HT1080 (cell line): ENCODE measurements around the gene CMC2. TPM values are rescaled to one million over a fixed set of nuclear protein-coding genes. Genes with fewer than 3 reads are reported as not detected.

Experiments used
- DNase-seq: peaks from one replicate; pipeline ENCODE4 v3.0.0-alpha.2; 2015; ENCODE audit warnings: low read depth
- total RNA-seq: library from RNA; depleted of rRNA; stranded (reverse); fragments of >200 nt; shearing (Covaris generic); gene quantifications from 2 replicates; pipeline ENCODE4 v1.2.3, GENCODE V29; 2014

CMC2 gene
- total RNA-seq, 1 experiment from 2014 or later: 119 TPM

- DNase-seq: no peak
Observed at GRCh38 chr16:81003610-81004460, 2.9 kb downstream of the CMC2 start.

GRCh38 chr16:81003064-81003463 is 3.6 kb downstream of the CMC2 start:
- DNase-seq: no peak

GRCh38 chr16:81001330-81001729 is 5.4 kb downstream of the CMC2 start:
- DNase-seq: no peak

- DNase-seq: no peak
Observed at GRCh38 chr16:81000873-81001272, 5.8 kb downstream of the CMC2 start.

- DNase-seq: no peak
Observed at GRCh38 chr16:80997964-80998620, 8.6 kb downstream of the CMC2 start.

- DNase-seq: no peak
Observed at GRCh38 chr16:80997139-80997798, 9.4 kb downstream of the CMC2 start.

GRCh38 chr16:80996688-80997138 is 10.0 kb downstream of the CMC2 start:
- DNase-seq: no peak

GRCh38 chr16:80994451-80994850 is 12.2 kb downstream of the CMC2 start:
- DNase-seq: peak; percentile 27

- no peak for DNase-seq
Observed at GRCh38 chr16:80993834-80994233, 12.9 kb downstream of the CMC2 start.

- peak; percentile 77 for DNase-seq
Observed at GRCh38 chr16:80993307-80993706, 13.4 kb downstream of the CMC2 start.

GRCh38 chr16:80992676-80993293 is 13.9 kb downstream of the CMC2 start:
- no peak for DNase-seq

GRCh38 chr16:80991792-80992430 is 14.8 kb downstream of the CMC2 start:
- DNase-seq: no peak

GRCh38 chr16:80990978-80991377 is 15.7 kb downstream of the CMC2 start:
- DNase-seq: no peak

- no peak for DNase-seq
Observed at GRCh38 chr16:80990577-80990976, 16.1 kb downstream of the CMC2 start.

- DNase-seq: no peak
Observed at GRCh38 chr16:80989801-80990200, 16.9 kb downstream of the CMC2 start.

- no peak for DNase-seq
Observed at GRCh38 chr16:80988756-80989155, 17.9 kb downstream of the CMC2 start.

GRCh38 chr16:80986557-80986956 is 20.1 kb downstream of the CMC2 start:
- no peak for DNase-seq

- DNase-seq: no peak
Observed at GRCh38 chr16:80985611-80986010, 21.1 kb downstream of the CMC2 start.

GRCh38 chr16:80984124-80984892 is 22.4 kb downstream of the CMC2 start:
- DNase-seq: no peak

GRCh38 chr16:80982646-80983045 is 24.0 kb downstream of the CMC2 start:
- no peak for DNase-seq
